Gastrocnemius medialis (tissue), 4 donors: ENCODE measurements around the gene ZNF487. TPM values are rescaled to one million over a fixed set of nuclear protein-coding genes. Genes with fewer than 3 reads are reported as not detected.

Source experiments
- ATAC-seq, 2 donors: fragments of 150-250 bp; one replicate each; pipeline ENCODE4 v1.9.1; 2016
- DNase-seq, 2 donors: peaks; one replicate each; pipeline ENCODE4 v3.0.0-alpha.2; 2019
- H3K27ac ChIP-seq, 4 donors: fragments of 200-600 bp; sonication (generic); 1 replicate in 1 of 4; 2 replicates in 3 of 4; pipeline ENCODE4 v1.5.1; 2016 to 2018; ENCODE audit warnings: mild to moderate bottlenecking in 2 of 4, moderate library complexity in 1 of 4
- H3K27me3 ChIP-seq, 3 donors: fragments of 200-600 bp; sonication (generic) in 2 of 3; 1 replicate in 1 of 3; 2 replicates in 2 of 3; pipeline versions ENCODE4 v1.5.1 to v1.6.0; 2016 to 2019; ENCODE audit warnings: mild to moderate bottlenecking in 1 of 3, moderate library complexity in 1 of 3
- H3K36me3 ChIP-seq, 2 donors: fragments of 200-600 bp; sonication (generic) in 1 of 2; one replicate each; pipeline ENCODE4 v1.5.1; 2017 to 2018
- H3K4me1 ChIP-seq, 2 donors: fragments of 200-600 bp; sonication (generic) in 1 of 2; one replicate each; pipeline ENCODE4 v1.5.1; 2016 to 2017; ENCODE audit warnings: mild to moderate bottlenecking in 2 of 2
- H3K4me3 ChIP-seq, 4 donors: fragments of 200-600 bp; sonication (generic) in 3 of 4; 1 replicate in 1 of 4; 2 replicates in 3 of 4; pipeline ENCODE4 v1.5.1; 2016 to 2019; ENCODE audit warnings: mild to moderate bottlenecking in 2 of 4
- H3K9me3 ChIP-seq, 3 donors: fragments of 200-600 bp; sonication (generic) in 2 of 3; 1 replicate in 1 of 3; 2 replicates in 2 of 3; pipeline ENCODE4 v1.5.1; 2016 to 2019
- POLR2A ChIP-seq, 2 donors: fragments of 450-650 bp; IDR thresholded peaks; one replicate each; pipeline ENCODE4 v1.6.1; 2017; ENCODE audit warnings: antibody characterized with exemption in 2 of 2, mild to moderate bottlenecking in 2 of 2, moderate library complexity in 2 of 2
- in situ Hi-C, 4 donors: fragments of 200-750 bp; cut with MboI; loops; one replicate each; pipeline versions ENCODE4 v1.15.0 to v1.8.0; 2017; ENCODE audit warnings: low sequenced_read_pairs in 4 of 4
- intact Hi-C: fragments of 100-400 bp; cut with DNase I; formaldehyde crosslinking; loops from one replicate; pipeline ENCODE4 v1.15.1; 2023; ENCODE audit warnings: low total_unique reads
- total RNA-seq, 4 donors: library from RNA; depleted of rRNA; stranded (reverse); fragments of >200 nt; gene quantifications; one replicate each; pipeline versions ENCODE4 v1.1.0 to v1.2.3, GENCODE V29; 2016
- TF ChIP-seq, protein P1 (sequence below), 5 experiments: fragments of 450-650 bp in 3 of 5; fragments of 200-600 bp in 2 of 5; sonication (generic) in 2 of 5; IDR thresholded peaks in 4 of 5; conservative IDR thresholded peaks in 1 of 5; 1 replicate in 4 of 5; 2 replicates in 1 of 5; pipeline ENCODE4 v1.5.1; 2016 to 2019; ENCODE audit warnings: antibody characterized with exemption in 5 of 5, mild to moderate bottlenecking in 3 of 5, moderate library complexity in 3 of 5

ZNF487 gene
- total RNA-seq, 4 donors from 2014 or later, result 0.80 to 2.4 (median 1.7) TPM

DNA sequence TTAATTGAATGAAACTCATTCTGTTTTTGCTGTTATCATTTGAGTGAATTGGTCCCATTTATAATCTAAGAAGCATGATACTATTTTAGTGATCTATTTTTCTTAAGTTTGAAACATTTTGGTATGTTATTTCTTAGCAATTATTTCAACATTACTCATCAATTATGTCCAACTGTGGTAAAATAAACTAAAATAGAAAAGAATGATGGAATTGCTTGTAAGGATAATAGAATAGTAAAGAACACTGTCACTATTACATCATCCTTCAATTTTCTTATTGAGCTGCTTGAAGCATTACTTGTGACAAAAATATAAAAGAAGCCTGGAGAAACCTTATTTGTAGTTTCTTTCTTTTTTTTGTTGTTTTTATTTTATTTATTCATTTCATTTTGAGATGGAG lies 42.4 kb downstream of the ZNF487 start:
- Histone ChIP-seq H3K27me3 (no peaks in the 10 kb centered on the region), H3K36me3 (peaks cover 0 to 16% of the 10 kb centered on the region in 2 donors), H3K27ac (no peak overlapping the region), H3K4me1 (no peaks in the 10 kb centered on the region), H3K9me3 (peaks cover 0 to 26% (median 10%) of the 10 kb centered on the region in 3 donors), H3K4me3 (no peak overlapping the region)
- intact Hi-C loops, result no loop called here
- ATAC-seq (no peak), DNase-seq (no peak)
- TF ChIP-seq, protein P1, sequence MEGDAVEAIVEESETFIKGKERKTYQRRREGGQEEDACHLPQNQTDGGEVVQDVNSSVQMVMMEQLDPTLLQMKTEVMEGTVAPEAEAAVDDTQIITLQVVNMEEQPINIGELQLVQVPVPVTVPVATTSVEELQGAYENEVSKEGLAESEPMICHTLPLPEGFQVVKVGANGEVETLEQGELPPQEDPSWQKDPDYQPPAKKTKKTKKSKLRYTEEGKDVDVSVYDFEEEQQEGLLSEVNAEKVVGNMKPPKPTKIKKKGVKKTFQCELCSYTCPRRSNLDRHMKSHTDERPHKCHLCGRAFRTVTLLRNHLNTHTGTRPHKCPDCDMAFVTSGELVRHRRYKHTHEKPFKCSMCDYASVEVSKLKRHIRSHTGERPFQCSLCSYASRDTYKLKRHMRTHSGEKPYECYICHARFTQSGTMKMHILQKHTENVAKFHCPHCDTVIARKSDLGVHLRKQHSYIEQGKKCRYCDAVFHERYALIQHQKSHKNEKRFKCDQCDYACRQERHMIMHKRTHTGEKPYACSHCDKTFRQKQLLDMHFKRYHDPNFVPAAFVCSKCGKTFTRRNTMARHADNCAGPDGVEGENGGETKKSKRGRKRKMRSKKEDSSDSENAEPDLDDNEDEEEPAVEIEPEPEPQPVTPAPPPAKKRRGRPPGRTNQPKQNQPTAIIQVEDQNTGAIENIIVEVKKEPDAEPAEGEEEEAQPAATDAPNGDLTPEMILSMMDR (IDR thresholded peaks at IDR 0.05 in 4 of 5, conservative IDR thresholded peaks at IDR 0.05 in 1 of 5), result no peak
- TF ChIP-seq POLR2A (IDR thresholded peaks at IDR 0.05), result no peak
- in situ Hi-C loops, result no loop called here

DNA sequence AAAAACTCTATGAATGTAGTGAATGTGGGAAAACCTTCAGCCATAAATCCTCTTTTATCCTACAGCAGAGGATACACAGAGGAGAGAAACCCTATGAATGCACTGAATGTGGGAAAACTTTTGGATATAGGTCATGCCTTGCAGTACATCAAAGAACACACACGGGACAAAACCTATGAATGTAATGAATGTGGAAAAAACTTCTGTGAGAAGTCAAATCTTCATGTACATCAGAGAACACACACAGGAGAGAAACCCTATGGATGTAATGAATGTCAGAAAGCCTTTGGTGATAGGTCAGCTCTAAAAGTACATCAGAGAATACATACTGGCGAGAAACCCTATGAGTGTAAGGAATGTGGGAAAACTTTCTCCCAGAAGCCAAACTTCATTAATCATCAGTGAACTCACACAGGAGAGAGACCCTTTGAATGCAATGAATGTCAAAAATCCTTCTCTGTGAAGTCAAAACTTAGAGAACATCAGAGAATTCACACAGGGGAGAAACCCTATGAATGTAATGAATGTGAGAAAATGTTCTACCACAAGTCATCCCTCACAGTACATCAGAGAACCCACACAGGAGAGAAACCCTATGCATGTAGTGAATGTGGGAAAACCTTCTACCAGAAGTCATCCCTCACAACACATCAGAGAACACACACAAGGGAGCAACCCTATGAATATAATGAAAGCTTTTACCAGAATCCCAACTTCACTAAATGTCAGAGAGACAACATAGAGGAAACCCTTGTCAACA lies 45.6 kb downstream of the ZNF487 start:
- Histone ChIP-seq H3K36me3 (peaks cover 0 to 16% of the 10 kb centered on the region in 2 donors), H3K27ac (no peak overlapping the region), H3K4me3 (peak overlapping the region in 1 of 4 donors; percentile 16), H3K27me3 (no peaks in the 10 kb centered on the region), H3K9me3 (peaks cover 0 to 26% (median 10%) of the 10 kb centered on the region in 3 donors), H3K4me1 (no peaks in the 10 kb centered on the region)
- DNase-seq (no peak), ATAC-seq (no peak)
- in situ Hi-C loops, result no loop called here
- TF ChIP-seq POLR2A (IDR thresholded peaks at IDR 0.05), result no peak
- intact Hi-C loops, result no loop called here

DNA sequence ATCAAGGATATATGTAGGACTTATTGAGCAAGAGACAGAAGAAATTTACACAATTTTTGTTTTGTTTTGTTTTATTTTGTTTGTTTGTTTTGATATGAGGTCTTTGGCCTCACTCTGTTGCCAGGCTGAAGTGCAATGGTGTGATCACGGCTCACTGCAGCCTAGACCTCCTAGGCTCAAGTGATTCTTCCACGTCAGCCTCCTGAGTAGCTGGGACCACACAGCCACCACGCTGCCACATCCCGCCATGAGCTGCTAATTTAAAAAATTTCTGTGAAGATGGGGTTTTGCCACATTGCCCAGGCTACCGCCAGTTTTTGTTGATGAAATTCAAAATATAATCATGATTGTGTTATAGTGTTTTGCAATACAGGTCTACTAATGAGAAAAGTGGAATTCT lies 54.9 kb downstream of the ZNF487 start:
- TF ChIP-seq, protein P1 (IDR thresholded peaks at IDR 0.05 in 4 of 5, conservative IDR thresholded peaks at IDR 0.05 in 1 of 5), result no peak
- TF ChIP-seq POLR2A (IDR thresholded peaks at IDR 0.05), result no peak
- Histone ChIP-seq H3K4me3 (no peak overlapping the region), H3K27me3 (no peaks in the 10 kb centered on the region), H3K4me1 (no peaks in the 10 kb centered on the region), H3K9me3 (no peaks in the 10 kb centered on the region), H3K36me3 (no peaks in the 10 kb centered on the region), H3K27ac (no peak overlapping the region)
- in situ Hi-C loops, result no loop called here
- intact Hi-C loops, result no loop called here
- no peak for ATAC-seq
- DNase-seq, result no peak

DNA sequence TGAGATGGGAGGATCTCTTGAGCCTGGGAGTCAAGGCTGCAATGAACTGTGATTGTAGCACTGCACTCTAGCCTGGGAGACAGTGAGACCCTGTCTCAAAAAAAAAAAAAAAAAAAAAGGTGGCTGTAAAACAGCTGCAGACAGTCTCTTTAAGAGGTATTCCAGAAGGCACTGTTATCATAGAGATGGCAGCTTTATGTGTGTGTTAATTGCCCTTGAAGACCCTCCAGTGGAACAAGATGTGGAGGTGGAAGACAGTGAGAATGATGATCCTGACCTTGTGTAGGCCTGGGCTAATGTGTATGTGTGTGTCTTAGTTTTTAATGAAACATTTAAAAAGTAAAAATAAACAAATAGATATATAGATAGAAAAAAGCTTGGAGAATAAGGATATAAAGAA lies 66.0 kb downstream of the ZNF487 start:
- H3K4me3 ChIP-seq, result no peak overlapping the region
- DNase-seq (no peak), ATAC-seq (no peak)
- intact Hi-C loops (no loop called here), in situ Hi-C loops (no loop called here)
- H3K36me3 ChIP-seq, result no peaks in the 10 kb centered on the region
- TF ChIP-seq, protein P1 (IDR thresholded peaks at IDR 0.05 in 4 of 5, conservative IDR thresholded peaks at IDR 0.05 in 1 of 5), result no peak
- no peak for TF ChIP-seq POLR2A (IDR thresholded peaks at IDR 0.05)
- no peak overlapping the region for H3K27ac ChIP-seq
- H3K9me3 ChIP-seq, result no peaks in the 10 kb centered on the region
- H3K4me1 ChIP-seq, result no peaks in the 10 kb centered on the region
- no peaks in the 10 kb centered on the region for H3K27me3 ChIP-seq

DNA sequence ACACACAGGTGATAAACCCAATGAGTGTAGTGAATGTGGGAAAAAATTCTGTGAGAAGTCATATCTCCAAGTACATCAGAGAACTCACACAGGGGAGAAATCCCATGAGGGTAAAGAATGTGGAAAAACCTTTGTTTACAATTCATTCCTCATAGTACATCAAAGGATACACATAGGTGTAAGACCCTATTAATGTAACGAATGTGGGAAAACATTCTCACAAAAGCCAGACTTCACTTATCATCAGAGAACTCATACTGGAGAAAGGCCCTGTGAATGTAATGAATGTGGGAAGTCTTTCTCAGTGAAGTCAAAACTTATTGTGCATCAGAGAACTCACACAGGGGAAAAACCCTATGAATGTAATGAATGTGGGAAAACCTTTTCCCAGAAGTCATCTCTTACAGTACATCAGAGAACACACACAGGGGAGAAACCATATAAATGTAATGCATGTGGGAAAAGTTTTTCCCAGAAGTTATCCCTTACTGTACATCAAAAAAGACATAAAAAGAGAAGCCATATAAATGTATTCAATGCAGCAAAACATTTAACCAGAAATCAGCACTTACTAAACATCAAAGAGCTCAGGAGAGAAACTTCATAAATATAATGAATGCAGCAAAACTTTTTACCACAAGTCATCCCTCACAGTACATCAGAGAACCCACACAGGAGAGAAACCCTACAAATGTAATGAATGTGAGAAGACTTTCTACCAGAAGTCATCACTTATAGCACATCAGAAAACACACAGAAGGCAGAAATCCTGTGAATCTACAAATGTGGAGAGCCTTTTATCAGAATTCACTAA lies 87.7 kb downstream of the ZNF487 start:
- H3K27me3 ChIP-seq, result no peaks in the 10 kb centered on the region
- peaks cover 0 to 37% (median 22%) of the 10 kb centered on the region in 3 donors for H3K9me3 ChIP-seq
- no peaks in the 10 kb centered on the region for H3K36me3 ChIP-seq
- in situ Hi-C loops, result no loop called here
- DNase-seq, result no peak
- TF ChIP-seq, protein P1 (IDR thresholded peaks at IDR 0.05 in 4 of 5, conservative IDR thresholded peaks at IDR 0.05 in 1 of 5), result no peak
- TF ChIP-seq POLR2A (IDR thresholded peaks at IDR 0.05), result no peak
- no peak for ATAC-seq
- H3K4me1 ChIP-seq, result no peaks in the 10 kb centered on the region
- no peak overlapping the region for H3K27ac ChIP-seq
- no peak overlapping the region for H3K4me3 ChIP-seq
- intact Hi-C loops, result no loop called here
